GM19324 (cell line): ENCODE measurements around the gene RAB10.

Source experiments
- ATAC-seq: cut with Tn5 transposase; IDR thresholded peaks from one replicate; pipeline ENCODE4 v1.9.1; 2021; ENCODE audit warnings: mild to moderate bottlenecking, moderate library complexity; ENCODE audit not compliant: unreplicated experiment, low FRiP score

The RAB10 gene

DNA sequence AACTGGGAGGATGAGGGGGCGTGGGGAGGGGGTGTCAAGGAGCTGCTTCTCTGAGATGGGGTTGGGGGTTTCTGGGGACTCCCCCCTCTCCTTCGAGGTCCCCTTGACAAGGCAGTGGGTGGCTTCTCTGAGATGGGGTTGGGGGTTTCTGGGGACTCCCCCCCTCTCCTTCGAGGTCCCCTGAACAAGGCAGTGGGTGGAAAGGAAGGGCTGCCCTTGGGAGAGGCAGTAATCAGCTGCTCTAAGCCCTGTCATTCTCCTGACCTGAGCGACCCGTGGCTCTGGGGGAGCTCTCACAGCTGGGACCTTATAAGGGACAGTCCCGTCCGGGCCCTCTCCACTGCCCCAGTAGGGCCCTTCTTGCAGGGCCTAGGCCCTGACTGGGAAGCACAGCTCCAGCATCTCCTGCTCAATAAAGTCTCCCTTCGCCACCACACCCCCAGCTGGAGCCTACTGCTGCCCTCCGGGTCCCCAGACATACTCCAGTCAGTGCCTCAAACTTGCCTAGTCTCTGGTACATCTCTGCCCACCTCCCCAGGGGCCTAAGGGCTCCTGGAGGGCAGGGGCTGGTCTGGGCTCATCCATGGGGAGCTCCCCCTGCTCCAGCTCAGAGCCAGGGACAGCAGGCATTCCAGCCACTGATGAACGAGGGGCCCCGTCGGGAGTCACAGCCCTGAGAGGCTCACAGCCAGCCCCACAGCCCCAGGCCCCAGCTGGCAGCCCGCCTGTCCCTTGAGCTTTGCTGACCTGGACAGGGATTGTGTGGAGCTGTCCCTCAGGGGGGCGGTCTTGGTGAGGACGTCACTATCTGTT, 141.8 kb downstream of the RAB10 start:
- no peak for ATAC-seq

DNA sequence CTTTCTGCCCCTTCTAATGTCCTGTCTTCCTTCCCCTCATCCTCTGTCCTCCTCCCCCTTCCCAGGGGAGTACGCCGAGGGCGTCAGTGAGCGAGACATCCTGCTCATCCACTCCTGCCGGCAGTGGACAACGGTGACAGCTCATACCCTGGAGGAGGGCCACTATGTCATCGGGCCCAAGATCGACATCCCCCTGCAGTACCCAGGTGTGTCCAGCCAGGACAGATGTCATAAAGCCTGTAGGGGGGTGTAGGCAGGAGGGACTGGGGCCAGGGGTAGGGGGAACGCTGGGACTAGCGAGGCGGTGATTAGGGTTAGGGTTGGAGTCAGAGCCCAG, 142.4 kb downstream of the RAB10 start:
- ATAC-seq = no peak

DNA sequence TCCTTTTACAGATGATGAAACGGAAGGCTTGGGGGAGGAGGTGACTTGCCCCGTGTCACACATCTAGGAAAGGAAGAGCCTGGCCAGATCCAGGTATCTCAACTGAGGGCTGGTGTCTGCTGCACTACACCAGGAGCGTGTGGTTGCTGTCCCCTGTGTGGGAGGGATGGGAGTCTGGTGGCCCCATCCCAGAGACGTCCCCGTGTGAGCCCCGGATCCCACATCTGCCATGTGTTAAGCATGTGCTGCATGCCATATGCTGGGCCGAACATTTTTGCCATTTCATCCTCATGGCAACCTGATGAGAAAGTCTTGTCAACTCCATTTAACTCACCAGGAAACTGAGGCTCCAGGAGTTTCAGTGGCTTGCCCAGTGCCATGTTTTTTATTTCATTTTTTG, 143.2 kb downstream of the RAB10 start:
- no peak for ATAC-seq

DNA sequence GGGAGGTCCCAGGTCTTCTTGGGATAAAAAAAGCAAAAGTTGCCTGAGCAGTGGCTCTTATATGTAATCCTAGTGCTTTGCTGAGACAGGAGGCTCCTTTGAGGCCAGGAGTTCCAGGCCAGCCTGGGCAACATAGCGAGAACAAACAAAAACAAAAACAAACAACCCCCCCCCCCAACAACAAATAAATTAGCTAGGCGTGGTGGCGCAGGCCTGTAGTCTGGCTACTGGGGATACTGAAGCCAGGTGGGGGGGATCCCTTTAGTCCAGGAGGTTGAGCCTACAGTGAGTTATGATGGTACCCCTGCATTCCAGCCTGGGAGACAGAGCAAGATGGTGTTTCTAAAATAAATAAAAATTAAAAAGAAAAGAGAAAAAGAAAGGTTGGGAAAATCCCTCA, 144.4 kb downstream of the RAB10 start:
- no peak for ATAC-seq

DNA sequence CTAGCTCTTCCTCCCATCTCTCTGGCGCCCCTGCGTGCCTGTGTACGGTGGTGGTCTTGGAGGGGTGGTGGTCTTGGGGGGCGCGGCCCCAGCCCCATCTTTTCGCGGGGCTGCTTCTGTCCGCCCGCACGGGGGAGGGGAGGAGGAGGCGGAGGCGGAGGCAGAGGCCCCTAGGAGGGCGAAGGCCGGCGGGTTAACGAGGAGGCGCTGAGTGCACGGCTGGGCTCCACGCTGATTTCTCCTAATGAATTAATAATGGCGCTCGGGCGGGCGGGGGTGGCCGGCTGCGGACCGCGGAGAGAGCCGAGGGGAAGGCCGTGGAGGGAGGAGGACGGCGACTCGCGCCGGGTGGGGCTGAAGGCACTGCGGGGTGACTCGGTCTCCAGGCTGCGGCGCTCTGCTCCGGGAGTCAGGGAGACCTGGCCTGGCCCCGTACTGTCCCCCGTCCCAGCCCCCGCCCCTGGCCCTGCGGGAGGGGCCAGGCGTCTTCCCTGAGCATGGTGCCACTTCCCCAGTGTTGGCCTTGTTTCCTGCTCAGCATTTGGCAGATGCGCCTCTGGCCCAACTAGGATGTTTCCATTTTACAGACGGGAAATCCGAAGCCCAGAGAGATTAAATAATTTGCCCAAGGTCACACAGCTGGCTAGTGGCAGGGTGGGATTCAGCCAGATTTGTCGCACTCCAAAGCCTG, 145.0 kb downstream of the RAB10 start:
- ATAC-seq = no peak

DNA sequence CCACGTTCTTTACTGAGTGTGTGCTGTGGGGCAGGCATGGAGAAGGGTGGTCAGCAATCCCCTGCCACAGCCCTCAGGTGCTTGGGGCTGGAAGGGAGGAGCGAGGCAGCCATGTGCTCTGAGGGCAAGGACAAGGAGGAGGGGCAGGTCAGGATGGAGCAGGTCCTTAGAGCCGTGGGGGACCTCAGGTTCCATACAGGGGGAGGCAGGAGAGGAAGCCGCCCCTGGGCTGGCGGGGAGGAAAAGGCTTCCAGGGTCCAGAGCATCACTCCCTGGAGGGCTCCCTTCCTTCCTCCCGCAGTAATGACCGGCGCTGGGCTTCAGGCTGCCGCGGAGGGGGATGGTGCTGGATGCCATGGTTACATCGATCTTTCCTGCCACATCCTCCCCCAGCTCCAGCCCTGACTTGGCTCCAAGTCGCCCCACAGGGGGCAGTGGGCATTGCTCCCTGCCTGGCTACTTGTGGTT, 145.6 kb downstream of the RAB10 start:
- ATAC-seq = no peak

DNA sequence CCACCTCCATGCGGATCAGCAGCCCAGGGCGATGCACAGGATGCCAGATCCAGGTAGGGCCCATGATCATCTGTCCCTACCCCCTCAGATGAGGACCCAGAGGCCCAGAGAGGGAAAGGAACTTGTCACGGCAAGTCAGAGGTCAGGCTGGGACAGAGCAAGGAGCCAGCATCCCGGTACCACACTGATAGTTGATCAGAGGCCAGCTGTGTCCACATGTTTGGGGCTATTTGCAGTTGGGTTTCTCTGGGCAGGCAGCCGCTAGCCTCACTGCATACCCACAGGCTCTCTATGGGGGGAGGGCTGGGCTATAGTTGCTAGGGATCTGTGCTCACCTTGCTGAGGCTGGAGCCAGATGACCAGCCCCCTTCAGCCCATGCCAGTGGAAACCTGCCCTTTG, 148.6 kb downstream of the RAB10 start:
- ATAC-seq = no peak

DNA sequence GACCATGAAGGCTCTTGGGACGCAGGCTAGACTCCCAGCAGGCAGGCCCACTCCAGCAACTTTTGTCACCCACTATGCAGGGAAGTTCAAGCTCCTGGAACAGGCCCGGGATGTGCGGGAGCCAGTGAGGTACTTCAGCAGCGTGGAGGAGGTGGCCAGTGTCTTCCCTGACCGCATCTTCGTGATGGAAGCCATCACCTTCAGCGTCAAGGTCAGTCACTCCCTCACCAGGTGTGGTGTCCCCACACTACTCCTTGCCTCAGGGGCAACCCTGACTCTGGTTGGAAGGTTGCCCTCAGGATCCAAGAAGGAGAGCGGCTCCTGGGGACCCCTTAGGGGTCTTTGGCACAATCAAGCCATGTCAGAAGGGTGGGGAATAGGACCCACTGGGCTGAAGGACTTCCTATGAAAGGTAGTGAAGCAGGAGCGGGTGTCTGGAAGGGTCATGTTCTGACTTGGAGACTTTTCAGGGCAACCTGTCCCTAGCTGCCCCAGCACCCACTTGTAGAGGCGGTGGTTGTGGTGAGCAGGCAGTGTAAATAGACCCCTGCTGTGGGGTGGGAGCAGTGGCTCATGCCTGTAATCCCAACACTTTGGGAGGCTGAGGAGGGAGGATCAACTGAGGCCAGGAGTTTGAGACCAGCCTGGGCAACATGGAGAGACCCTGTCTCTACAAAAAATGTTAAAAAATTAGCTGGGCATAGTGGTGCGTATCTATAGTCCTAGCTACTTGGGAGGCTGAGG, 149.2 kb downstream of the RAB10 start:
- no peak for ATAC-seq

DNA sequence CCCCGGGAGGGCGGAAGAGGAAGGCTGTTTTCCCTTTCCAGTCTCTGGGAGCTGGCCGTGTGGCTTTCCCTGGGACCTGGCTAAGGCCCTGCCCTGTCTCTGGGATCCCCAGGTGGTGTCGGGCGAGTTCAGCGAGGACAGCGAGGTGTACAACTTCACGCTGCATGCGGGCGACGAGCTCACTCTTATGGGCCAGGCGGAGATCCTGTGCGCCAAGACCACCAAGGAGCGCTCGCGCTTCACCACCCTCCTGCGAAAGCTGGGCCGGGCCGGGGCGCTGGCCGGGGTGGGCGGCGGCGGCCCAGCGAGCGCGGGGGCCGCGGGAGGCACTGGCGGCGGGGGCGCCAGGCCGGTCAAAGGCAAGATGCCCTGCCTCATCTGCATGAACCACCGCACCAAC, 150.2 kb downstream of the RAB10 start:
- ATAC-seq = no peak

DNA sequence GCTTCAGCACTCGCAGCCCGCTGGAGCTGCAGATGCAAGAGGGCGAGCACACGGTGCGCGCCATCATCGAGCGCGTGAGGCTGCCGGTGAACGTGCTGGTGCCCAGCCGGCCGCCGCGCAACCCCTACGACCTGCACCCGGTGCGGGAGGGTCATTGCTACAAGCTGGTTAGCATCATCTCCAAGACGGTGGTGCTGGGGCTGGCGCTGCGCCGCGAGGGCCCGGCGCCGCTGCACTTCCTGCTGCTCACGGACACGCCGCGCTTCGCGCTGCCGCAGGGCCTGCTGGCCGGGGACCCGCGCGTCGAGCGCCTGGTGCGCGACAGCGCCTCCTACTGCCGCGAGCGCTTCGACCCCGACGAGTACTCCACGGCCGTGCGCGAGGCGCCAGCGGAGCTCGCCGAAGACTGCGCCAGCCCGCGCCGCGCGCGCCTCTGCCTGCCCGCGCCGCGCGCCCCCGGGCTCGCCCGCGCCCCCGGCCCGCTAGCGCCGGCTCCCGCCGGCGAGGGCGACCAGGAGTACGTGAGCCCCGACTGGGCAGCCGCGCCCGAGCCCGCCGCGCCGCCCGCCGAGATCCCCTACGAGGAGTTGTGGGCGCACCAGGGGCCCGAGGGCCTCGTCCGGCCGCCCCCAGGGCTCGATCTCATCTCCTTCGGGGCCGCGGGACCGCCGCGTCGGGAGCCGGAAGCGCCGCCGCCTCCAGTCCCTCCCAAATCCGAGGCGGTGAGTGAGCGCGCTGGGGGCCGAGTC, 150.8 kb downstream of the RAB10 start:
- peak; percentile 33 for ATAC-seq

DNA sequence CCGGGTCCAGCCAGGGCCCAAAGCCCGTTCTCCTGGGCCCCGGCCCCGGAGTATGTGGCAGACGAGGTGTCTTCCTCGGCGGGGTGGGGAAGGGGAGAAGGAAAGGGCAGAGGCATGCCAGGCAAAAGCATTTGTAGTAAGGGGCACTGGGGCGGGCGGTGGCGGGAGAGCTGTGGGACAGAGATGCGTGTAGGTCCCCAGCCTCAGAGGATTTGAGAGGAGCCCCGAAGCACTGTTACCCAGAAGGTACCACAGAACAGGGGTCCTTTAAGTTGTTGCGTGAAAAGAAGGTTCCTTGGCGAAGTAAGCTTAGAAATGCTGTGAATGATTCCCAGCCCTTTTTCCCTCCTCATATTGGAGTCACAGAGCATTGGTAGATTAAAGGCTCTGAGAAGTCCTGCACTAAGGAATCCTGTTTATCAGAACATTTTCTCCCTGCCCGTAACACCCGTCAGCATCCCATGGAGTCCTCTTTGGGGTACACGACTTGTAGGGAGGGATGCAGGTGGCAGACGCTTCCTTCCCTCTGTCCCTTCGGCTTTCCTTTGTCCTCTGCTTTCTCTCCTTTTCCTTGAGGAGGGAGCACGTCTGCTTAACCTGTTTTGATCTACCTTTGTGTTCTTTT, 151.5 kb downstream of the RAB10 start:
- no peak for ATAC-seq

DNA sequence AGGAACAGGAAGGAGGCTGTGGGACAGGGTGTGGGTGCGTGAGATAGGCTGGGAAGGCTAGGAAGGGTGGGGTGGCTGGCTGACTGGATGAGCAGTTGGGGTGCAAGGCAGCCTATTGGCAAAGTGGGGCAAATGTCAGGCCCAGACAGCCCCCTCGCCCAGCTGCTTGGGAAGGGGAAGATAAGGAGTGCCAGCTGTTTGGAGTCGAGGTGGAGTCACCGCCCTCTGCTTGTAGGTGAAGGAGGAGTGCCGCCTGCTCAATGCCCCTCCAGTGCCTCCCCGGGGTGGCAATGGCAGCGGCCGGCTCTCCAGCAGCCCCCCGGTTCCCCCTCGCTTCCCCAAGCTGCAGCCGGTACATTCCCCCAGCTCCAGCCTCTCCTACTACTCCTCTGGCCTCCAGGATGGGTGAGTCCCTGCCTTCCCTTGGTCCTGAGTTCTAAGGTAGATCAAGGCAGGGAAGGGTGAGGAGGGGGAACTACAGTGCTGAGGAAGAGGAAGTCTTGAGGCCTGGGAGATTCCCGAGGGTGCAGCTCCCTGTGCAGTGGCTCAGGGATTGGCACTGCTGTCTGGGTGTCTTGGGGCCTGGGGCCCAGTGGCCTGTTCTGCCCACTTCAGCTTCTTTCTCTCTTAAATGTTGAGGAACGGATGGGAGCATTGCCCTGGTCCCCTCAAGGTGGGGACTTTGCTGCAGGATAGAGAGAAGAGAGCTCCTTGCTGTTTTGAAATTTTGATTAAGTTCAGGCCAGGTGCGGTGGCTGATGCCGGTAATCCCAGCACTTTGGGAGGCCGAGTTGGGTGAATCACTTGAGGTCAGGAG, 152.3 kb downstream of the RAB10 start:
- ATAC-seq = no peak
